Activated naive CD8-positive, alpha-beta T cell treated with anti-CD3 and anti-CD28 coated beads, Interleukin-2, amount 10 ng/mL, durations not matched to agents 7 days and 5 days (primary cell): ENCODE data around the gene ANK3. TPM values are rescaled to one million over a fixed set of nuclear protein-coding genes. Genes with fewer than 3 reads are reported as not detected.

ENCODE experiments used
- ATAC-seq: fragments of 150-1000 bp; cut with Tn5 transposase; one replicate; pipeline ENCODE4 v1.10.0; 2021; ENCODE audit warnings: low read depth, moderate library complexity
- POLR2A ChIA-PET: fragments of 350-600 bp; sonication (Branson Sonifier 250); formaldehyde crosslinking; loops from one replicate; lab custom pipeline; 2021; ENCODE audit warnings: antibody characterized with exemption; lab: Charles Lee
- DNase-seq: peaks from one replicate; pipeline ENCODE4 v3.0.0; 2021
- H3K27ac Mint-ChIP-seq: one replicate; pipeline ENCODE4 v1.8.0; 2022; ENCODE audit warnings: mild to moderate bottlenecking, mixed read lengths
- H3K27me3 Mint-ChIP-seq: one replicate; pipeline ENCODE4 v1.8.0; 2022; ENCODE audit warnings: mild to moderate bottlenecking, moderate library complexity, mixed read lengths
- H3K36me3 Mint-ChIP-seq: one replicate; pipeline ENCODE4 v1.8.0; 2021; ENCODE audit warnings: mild to moderate bottlenecking, mixed read lengths
- H3K4me1 Mint-ChIP-seq: one replicate; pipeline ENCODE4 v1.8.0; 2021; ENCODE audit warnings: mixed read lengths
- H3K4me3 Mint-ChIP-seq: one replicate; pipeline ENCODE4 v1.8.0; 2022; ENCODE audit warnings: mild to moderate bottlenecking, moderate library complexity, mixed read lengths
- H3K9me3 Mint-ChIP-seq: one replicate; pipeline ENCODE4 v1.8.0; 2021; ENCODE audit warnings: mixed read lengths
- total RNA-seq, 2 experiments: library from RNA; stranded (reverse); gene quantifications; one replicate each; pipeline ENCODE4 v1.2.3, GENCODE V29; 2021

The ANK3 gene
- total RNA-seq, 2 experiments from 2014 or later: 3.6 to 4.8 TPM

GRCh38 chr10:60207894-60208293, 181.8 kb downstream of the ANK3 start:
- H3K27me3 Mint-ChIP-seq: peaks cover 15% of the 10 kb centered on the region
- no peak for ATAC-seq
- no peak overlapping the region for H3K4me3 Mint-ChIP-seq
- H3K4me1 Mint-ChIP-seq: peaks cover 18% of the 10 kb centered on the region
- peaks cover 1% of the 10 kb centered on the region for H3K9me3 Mint-ChIP-seq
- no peaks in the 10 kb centered on the region for H3K36me3 Mint-ChIP-seq
- POLR2A ChIA-PET: no interaction called here
- no peak for DNase-seq
- H3K27ac Mint-ChIP-seq: no peak overlapping the region

- POLR2A ChIA-PET: no interaction called here
- H3K4me3 Mint-ChIP-seq: no peak overlapping the region
- ATAC-seq: no peak
- peaks cover 7% of the 10 kb centered on the region for H3K27me3 Mint-ChIP-seq
- peaks cover 1% of the 10 kb centered on the region for H3K9me3 Mint-ChIP-seq
- H3K4me1 Mint-ChIP-seq: peaks cover 13% of the 10 kb centered on the region
- no peak overlapping the region for H3K27ac Mint-ChIP-seq
- no peaks in the 10 kb centered on the region for H3K36me3 Mint-ChIP-seq
- DNase-seq: no peak
These were observed 182.9 kb downstream of the ANK3 start for GRCh38 chr10:60206735-60207134.

- H3K27ac Mint-ChIP-seq: no peak overlapping the region
- H3K27me3 Mint-ChIP-seq: peaks cover 5% of the 10 kb centered on the region
- ATAC-seq (no peak), DNase-seq (no peak)
- peaks cover 12% of the 10 kb centered on the region for H3K4me1 Mint-ChIP-seq
- POLR2A ChIA-PET: no interaction called here
- no peaks in the 10 kb centered on the region for H3K9me3 Mint-ChIP-seq
- H3K36me3 Mint-ChIP-seq: no peaks in the 10 kb centered on the region
- no peak overlapping the region for H3K4me3 Mint-ChIP-seq
These were observed 183.9 kb downstream of the ANK3 start for GRCh38 chr10:60205741-60206140.

- Mint-ChIP-seq H3K4me1 (no peaks in the 10 kb centered on the region), H3K27ac (no peak overlapping the region)
- POLR2A ChIA-PET: no interaction called here
These were observed 185.6 kb downstream of the ANK3 start for GRCh38 chr10:60203993-60204618.

GRCh38 chr10:60200682-60201053, 189.0 kb downstream of the ANK3 start:
- Mint-ChIP-seq H3K9me3 (no peaks in the 10 kb centered on the region), H3K4me3 (no peak overlapping the region), H3K27me3 (peaks cover 3% of the 10 kb centered on the region), H3K36me3 (no peaks in the 10 kb centered on the region), H3K27ac (no peak overlapping the region), H3K4me1 (no peaks in the 10 kb centered on the region)
- ATAC-seq: no peak
- POLR2A ChIA-PET: no interaction called here
- DNase-seq: no peak

More at GRCh38 chr10:60203993-60204618, 185.6 kb downstream of the ANK3 start:
- Mint-ChIP-seq H3K27me3 (peaks cover 5% of the 10 kb centered on the region), H3K4me3 (no peak overlapping the region), H3K9me3 (no peaks in the 10 kb centered on the region), H3K36me3 (no peaks in the 10 kb centered on the region)
- DNase-seq (no peak), ATAC-seq (no peak)

- no peaks in the 10 kb centered on the region for H3K36me3 Mint-ChIP-seq
- no peak for ATAC-seq
- POLR2A ChIA-PET: no interaction called here
These were observed 189.5 kb downstream of the ANK3 start for GRCh38 chr10:60200012-60200681.

GRCh38 chr10:60197206-60197605, 192.5 kb downstream of the ANK3 start:
- H3K27ac Mint-ChIP-seq: no peak overlapping the region
- POLR2A ChIA-PET: no interaction called here
- H3K36me3 Mint-ChIP-seq: no peaks in the 10 kb centered on the region
- no peaks in the 10 kb centered on the region for H3K27me3 Mint-ChIP-seq
- no peaks in the 10 kb centered on the region for H3K9me3 Mint-ChIP-seq
- DNase-seq (no peak), ATAC-seq (no peak)
- H3K4me3 Mint-ChIP-seq: no peak overlapping the region
- no peaks in the 10 kb centered on the region for H3K4me1 Mint-ChIP-seq

More at GRCh38 chr10:60200012-60200681, 189.5 kb downstream of the ANK3 start:
- H3K4me1 Mint-ChIP-seq: no peaks in the 10 kb centered on the region
- H3K9me3 Mint-ChIP-seq: no peaks in the 10 kb centered on the region
- no peak overlapping the region for H3K27ac Mint-ChIP-seq
- peaks cover 3% of the 10 kb centered on the region for H3K27me3 Mint-ChIP-seq
- H3K4me3 Mint-ChIP-seq: no peak overlapping the region
- no peak for DNase-seq

GRCh38 chr10:60194421-60194820, 195.3 kb downstream of the ANK3 start:
- H3K4me3 Mint-ChIP-seq: no peak overlapping the region
- POLR2A ChIA-PET: no interaction called here
- no peaks in the 10 kb centered on the region for H3K36me3 Mint-ChIP-seq
- H3K27ac Mint-ChIP-seq: no peak overlapping the region
- peaks cover 4% of the 10 kb centered on the region for H3K27me3 Mint-ChIP-seq
- no peaks in the 10 kb centered on the region for H3K9me3 Mint-ChIP-seq
- no peak for ATAC-seq
- no peaks in the 10 kb centered on the region for H3K4me1 Mint-ChIP-seq
- DNase-seq: no peak

- Mint-ChIP-seq H3K4me3 (no peak overlapping the region), H3K9me3 (no peaks in the 10 kb centered on the region), H3K4me1 (no peaks in the 10 kb centered on the region), H3K36me3 (no peaks in the 10 kb centered on the region), H3K27ac (no peak overlapping the region), H3K27me3 (peaks cover 4% of the 10 kb centered on the region)
- ATAC-seq (no peak), DNase-seq (no peak)
- POLR2A ChIA-PET: no interaction called here
These were observed 196.7 kb downstream of the ANK3 start for GRCh38 chr10:60192946-60193345.

GRCh38 chr10:60189861-60190475, 199.7 kb downstream of the ANK3 start:
- POLR2A ChIA-PET: no interaction called here
- no peaks in the 10 kb centered on the region for H3K9me3 Mint-ChIP-seq
- H3K36me3 Mint-ChIP-seq: no peaks in the 10 kb centered on the region
- H3K27ac Mint-ChIP-seq: no peak overlapping the region
- ATAC-seq: no peak
- no peaks in the 10 kb centered on the region for H3K4me1 Mint-ChIP-seq
- DNase-seq: no peak
- H3K4me3 Mint-ChIP-seq: no peak overlapping the region
- H3K27me3 Mint-ChIP-seq: peaks cover 7% of the 10 kb centered on the region

GRCh38 chr10:60188548-60188947, 201.1 kb downstream of the ANK3 start:
- DNase-seq: no peak
- Mint-ChIP-seq H3K36me3 (no peaks in the 10 kb centered on the region), H3K4me3 (no peak overlapping the region), H3K27me3 (peaks cover 10% of the 10 kb centered on the region), H3K27ac (no peak overlapping the region), H3K4me1 (no peaks in the 10 kb centered on the region), H3K9me3 (no peaks in the 10 kb centered on the region)
- no peak for ATAC-seq
- POLR2A ChIA-PET: no interaction called here

GRCh38 chr10:60187691-60188090, 202.0 kb downstream of the ANK3 start:
- H3K27ac Mint-ChIP-seq: no peak overlapping the region
- ATAC-seq (no peak), DNase-seq (no peak)
- POLR2A ChIA-PET: no interaction called here
- no peaks in the 10 kb centered on the region for H3K9me3 Mint-ChIP-seq
- no peak overlapping the region for H3K4me3 Mint-ChIP-seq
- H3K27me3 Mint-ChIP-seq: peaks cover 10% of the 10 kb centered on the region
- no peaks in the 10 kb centered on the region for H3K4me1 Mint-ChIP-seq
- H3K36me3 Mint-ChIP-seq: no peaks in the 10 kb centered on the region

GRCh38 chr10:60186315-60187071, 203.2 kb downstream of the ANK3 start:
- H3K36me3 Mint-ChIP-seq: no peaks in the 10 kb centered on the region
- ATAC-seq (no peak), DNase-seq (no peak)
- no peak overlapping the region for H3K4me3 Mint-ChIP-seq
- POLR2A ChIA-PET: no interaction called here
- H3K9me3 Mint-ChIP-seq: no peaks in the 10 kb centered on the region
- H3K27me3 Mint-ChIP-seq: peaks cover 10% of the 10 kb centered on the region
- no peaks in the 10 kb centered on the region for H3K4me1 Mint-ChIP-seq
- H3K27ac Mint-ChIP-seq: no peak overlapping the region
